Measurements from ENCODE around the gene ST6GAL1.
"Not testable (repeated sequence)": the region's sequence is repeated elsewhere in the genome, so short reads cannot be mapped to it uniquely, and the experiment has no call there.

The ST6GAL1 gene

GRCh38 chr3:186973702-186974101 is 43.4 kb downstream of the ST6GAL1 start:
- DNase-seq = no peak

- no peak for DNase-seq
Observed at GRCh38 chr3:186974824-186975313, 44.5 kb downstream of the ST6GAL1 start.

- no peak for DNase-seq
Observed at GRCh38 chr3:186975726-186976125, 45.4 kb downstream of the ST6GAL1 start.

GRCh38 chr3:186976837-186977750 is 46.8 kb downstream of the ST6GAL1 start:
- DNase-seq = no peak

DNA sequence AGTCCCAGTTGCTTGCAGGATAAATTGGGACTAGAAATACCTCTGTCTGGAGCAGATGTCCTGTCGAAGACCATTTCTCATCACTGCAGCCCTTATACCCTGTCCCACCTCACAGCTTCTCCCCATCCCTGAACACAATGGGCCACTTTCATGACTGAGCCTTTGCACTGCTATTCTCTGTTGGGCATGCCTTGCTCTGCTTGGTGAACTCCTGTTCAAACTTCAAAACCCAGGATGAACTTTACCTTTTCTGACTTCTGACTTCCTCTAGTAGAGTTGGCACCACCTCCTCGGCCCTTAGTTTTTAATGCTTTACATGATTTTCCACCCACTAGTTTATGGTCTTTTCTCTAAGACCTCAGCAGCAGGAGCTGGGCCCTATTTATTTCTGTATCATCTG is 48.4 kb downstream of the ST6GAL1 start:
- no peak for DNase-seq

DNA sequence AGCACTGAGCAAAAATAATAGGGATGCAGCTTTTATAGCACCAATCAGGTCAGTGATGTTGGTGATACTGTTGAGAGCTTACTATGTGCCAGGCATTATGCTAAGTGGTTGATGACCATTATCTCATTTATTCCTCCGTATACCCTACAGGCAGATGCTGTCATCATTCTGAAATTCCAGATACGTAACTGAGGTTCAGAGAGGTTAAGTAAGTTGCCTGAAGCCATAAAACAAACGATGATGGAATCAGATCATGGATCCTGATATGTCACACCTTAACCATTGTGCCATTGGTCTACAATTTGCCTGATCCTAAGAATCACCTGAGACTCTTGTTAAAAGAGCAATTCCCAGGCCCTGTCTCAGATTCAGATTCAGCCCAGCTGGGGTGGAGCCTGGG is 49.5 kb downstream of the ST6GAL1 start:
- DNase-seq = no peak

DNA sequence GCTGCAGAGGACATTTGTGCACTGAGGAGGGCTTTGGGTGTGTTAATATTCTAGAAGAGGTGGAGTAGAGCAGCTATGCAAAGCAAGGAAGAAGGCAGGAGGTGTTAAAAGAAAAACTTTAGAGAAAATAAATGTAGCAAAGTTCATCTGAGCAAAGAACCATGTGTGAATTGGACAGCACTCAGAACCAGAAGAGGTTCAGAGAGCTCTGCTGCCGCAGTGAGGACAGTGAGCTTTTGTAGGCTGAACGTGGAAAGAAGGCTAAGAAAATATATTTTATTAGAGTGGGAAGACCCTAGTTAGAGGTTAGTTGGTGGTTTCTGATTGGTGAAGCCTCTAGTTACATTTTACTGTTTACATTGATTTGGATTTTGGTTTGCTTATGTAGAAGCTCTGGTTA is 50.7 kb downstream of the ST6GAL1 start:
- DNase-seq = no peak

DNA sequence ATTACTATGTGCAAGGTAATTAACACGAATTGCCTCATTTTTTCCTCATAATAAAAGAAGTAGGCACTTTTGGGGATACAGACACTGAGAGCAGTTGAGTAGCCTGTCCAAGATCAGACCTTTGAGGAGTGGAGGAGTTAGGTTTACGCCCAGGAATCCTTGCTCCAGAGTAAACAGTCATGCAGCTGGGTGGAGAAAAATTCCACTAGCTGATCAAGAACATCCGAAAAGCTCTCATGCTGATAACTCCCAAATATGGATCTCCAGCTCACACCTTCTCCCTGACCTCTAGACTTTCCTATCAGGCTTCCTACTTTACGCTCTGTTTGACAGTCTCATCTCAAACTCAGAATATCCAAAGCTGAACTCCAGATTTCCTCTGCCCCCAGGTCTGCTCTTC is 53.3 kb downstream of the ST6GAL1 start:
- no peak for DNase-seq

- no peak for DNase-seq
Observed at GRCh38 chr3:186984064-186984463, 53.7 kb downstream of the ST6GAL1 start.

GRCh38 chr3:186985661-186986364 is 55.5 kb downstream of the ST6GAL1 start:
- DNase-seq = no peak

- DNase-seq = no peak
Observed at GRCh38 chr3:186986406-186986805, 56.1 kb downstream of the ST6GAL1 start.

GRCh38 chr3:186986816-186987215 is 56.5 kb downstream of the ST6GAL1 start:
- DNase-seq = no peak

- DNase-seq = no peak
Observed at GRCh38 chr3:186988806-186989205, 58.5 kb downstream of the ST6GAL1 start.

- DNase-seq = no peak
Observed at GRCh38 chr3:186989429-186989828, 59.1 kb downstream of the ST6GAL1 start.

GRCh38 chr3:186990277-186990676 is 60.0 kb downstream of the ST6GAL1 start:
- DNase-seq = no peak

GRCh38 chr3:186990878-186991308 is 60.6 kb downstream of the ST6GAL1 start:
- no peak for DNase-seq

DNA sequence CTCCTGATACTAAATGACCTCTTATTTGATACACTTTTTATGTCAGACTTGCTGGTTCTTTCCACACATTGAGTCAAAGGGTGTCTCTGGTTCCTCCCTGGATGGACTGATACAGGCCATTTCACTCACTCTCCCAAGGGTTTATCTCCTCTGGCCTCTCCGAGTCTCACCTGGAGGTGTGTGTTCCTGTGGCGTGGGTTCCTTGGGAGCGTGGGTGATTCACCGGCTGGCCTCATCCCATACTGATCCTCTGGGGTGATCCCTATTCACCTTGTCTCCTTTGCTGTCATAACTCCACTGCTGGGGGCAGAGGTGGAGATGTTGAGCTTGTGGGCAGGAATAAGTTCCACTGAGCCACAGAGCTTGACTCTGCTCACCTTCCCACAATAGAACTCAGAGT is 61.1 kb downstream of the ST6GAL1 start:
- no peak for DNase-seq

DNA sequence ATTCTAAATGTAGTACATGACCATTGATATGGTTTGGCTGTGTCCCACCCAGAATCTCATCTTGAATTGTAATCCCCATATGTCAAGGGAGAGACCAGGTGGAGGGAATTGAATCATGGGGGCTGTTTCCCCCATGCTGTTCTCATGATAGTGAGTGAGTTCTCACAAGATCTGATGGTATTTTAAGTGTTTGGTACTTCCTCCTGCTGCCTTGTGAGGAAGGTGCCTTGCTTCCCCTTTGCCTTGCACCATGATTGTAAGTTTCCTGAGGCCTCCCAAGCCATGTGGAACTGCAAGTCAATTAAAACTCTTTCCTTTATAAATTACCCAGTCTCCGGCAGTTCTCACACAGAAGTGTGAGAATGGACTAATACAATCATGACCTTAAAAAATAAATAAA is 61.8 kb downstream of the ST6GAL1 start:
- not testable (repeated sequence) for DNase-seq

- no peak for DNase-seq
Observed at GRCh38 chr3:186993210-186993782, 63.0 kb downstream of the ST6GAL1 start.

DNA sequence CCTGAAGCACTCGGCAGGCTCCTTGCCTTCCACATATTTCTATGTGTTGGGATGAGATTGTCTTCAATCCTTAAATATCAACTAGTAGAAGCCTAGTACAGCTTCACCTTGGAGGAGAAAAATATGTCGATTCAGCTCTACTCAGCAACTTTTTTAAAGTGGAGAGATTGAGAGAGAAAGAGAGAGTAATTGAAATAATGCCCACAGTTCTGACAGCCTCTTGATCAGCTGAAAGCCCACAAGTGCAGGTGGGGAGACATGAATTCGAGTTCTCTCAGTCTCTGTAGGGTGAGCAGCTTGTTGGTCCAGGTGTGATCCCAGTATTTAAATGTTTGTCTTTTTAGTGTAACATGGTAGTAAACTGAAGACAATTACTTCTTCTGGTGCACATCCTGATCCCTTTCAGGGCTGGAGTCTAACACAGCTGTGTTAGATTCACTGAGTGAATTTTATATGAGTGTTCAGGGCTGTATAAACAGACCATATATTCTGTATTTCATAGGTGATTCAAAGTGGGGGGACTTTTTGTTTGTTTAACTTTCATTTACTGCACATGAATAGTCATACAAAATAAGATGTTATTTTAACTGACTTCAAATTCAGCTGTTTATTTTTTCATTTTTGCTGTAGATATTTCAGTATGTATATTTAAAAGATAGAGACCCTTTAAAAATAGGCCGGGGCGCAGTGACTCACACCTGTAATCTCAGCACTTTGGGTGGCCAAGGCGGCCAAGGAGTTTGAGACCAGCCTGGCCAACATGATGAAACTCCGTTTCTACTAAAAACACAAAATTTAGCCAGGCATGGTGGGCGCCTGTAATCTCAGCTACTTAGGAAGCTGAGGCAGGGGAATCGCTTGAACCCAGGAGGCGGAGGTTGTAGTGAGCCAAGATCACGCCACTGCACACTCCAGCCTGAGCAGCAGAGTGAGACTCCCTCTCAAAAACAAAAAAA is 64.0 kb downstream of the ST6GAL1 start:
- DNase-seq = no peak

- DNase-seq = peak; percentile 43
Observed at GRCh38 chr3:186996356-186996755, 66.0 kb downstream of the ST6GAL1 start.

DNA sequence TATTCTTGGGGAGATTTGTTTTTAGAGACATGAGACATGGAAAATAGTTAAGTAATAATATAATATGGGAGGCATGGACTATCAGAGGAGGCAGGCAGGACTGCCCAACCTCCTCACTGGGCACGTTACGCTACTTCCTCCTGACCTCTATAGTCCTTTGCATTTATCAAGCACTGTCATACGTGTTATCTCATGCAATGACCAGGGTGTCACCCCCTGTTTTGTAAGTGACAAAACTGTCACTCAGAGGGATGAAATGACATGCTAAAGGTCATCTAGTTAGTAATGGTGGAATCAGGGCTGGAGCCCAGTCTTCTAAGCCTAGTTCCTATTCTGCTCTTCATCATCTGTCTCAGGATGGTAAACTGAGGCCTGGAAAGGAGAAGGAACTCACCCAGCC is 66.7 kb downstream of the ST6GAL1 start:
- no peak for DNase-seq

All from NCI-H510A treated with DMSO at 0.1 percent for 48 hours (cell line).